HG02943 (cell line): ENCODE data around the gene TFAP2B.

Experiments
- ATAC-seq: cut with Tn5 transposase; IDR thresholded peaks from one replicate; pipeline ENCODE4 v1.9.1; 2021; ENCODE audit warnings: mild to moderate bottlenecking, low read depth, moderate library complexity; ENCODE audit not compliant: unreplicated experiment

The TFAP2B gene

GRCh38 chr6:50846144-50846851, 27.6 kb downstream of the TFAP2B start:
- no peak for ATAC-seq

- no peak for ATAC-seq
These were observed 28.1 kb downstream of the TFAP2B start for GRCh38 chr6:50846852-50847155.

GRCh38 chr6:50847890-50848594, 29.4 kb downstream of the TFAP2B start:
- ATAC-seq = no peak

GRCh38 chr6:50848989-50849795, 30.5 kb downstream of the TFAP2B start:
- no peak for ATAC-seq

GRCh38 chr6:50849796-50850180, 31.1 kb downstream of the TFAP2B start:
- ATAC-seq = no peak

- ATAC-seq = no peak
These were observed 31.8 kb downstream of the TFAP2B start for GRCh38 chr6:50850223-50851048.

- ATAC-seq = no peak
These were observed 32.6 kb downstream of the TFAP2B start for GRCh38 chr6:50851049-50851845.

- no peak for ATAC-seq
These were observed 35.3 kb downstream of the TFAP2B start for GRCh38 chr6:50853939-50854338.

GRCh38 chr6:50861692-50862091, 43.0 kb downstream of the TFAP2B start:
- no peak for ATAC-seq

- ATAC-seq = no peak
These were observed 43.5 kb downstream of the TFAP2B start for GRCh38 chr6:50862176-50862575.

GRCh38 chr6:50864601-50865000, 45.9 kb downstream of the TFAP2B start:
- ATAC-seq = no peak

GRCh38 chr6:50868466-50868865, 49.8 kb downstream of the TFAP2B start:
- ATAC-seq = no peak

- ATAC-seq = no peak
These were observed 54.5 kb downstream of the TFAP2B start for GRCh38 chr6:50873167-50873566.

GRCh38 chr6:50884364-50884763, 65.7 kb downstream of the TFAP2B start:
- no peak for ATAC-seq

GRCh38 chr6:50887112-50887511, 68.4 kb downstream of the TFAP2B start:
- ATAC-seq = no peak

GRCh38 chr6:50889497-50889896, 70.8 kb downstream of the TFAP2B start:
- ATAC-seq = no peak

GRCh38 chr6:50889935-50890334, 71.3 kb downstream of the TFAP2B start:
- ATAC-seq = no peak

- ATAC-seq = no peak
These were observed 71.9 kb downstream of the TFAP2B start for GRCh38 chr6:50890579-50890978.

GRCh38 chr6:50891290-50891689, 72.6 kb downstream of the TFAP2B start:
- no peak for ATAC-seq
